RCC 7860 (cell line): Measurements from ENCODE around the gene TBCEL.
A peak's percentile ranks its signal among the peaks of the same experiment; 100 is the strongest.
"Not testable (repeated sequence)": the region's sequence is repeated elsewhere in the genome, so short reads cannot be mapped to it uniquely, and the experiment has no call there.

Experiments
- DNase-seq: peaks from one replicate; pipeline ENCODE4 v3.0.0-alpha.2; 2015; ENCODE audit warnings: low spot score
- FAIRE-seq: peaks from 2 replicates; lab custom pipeline; 2012; peaks lifted over from hg19 to GRCh38; lab: Jason Lieb, UNC

Gene TBCEL

GRCh38 chr11:121023848-121024751 is at the start of gene TBCEL:
TBCEL (plus strand) TSS chr11:121024102; CDS start chr11:121045691, 21,589 bp downstream.
- FAIRE-seq: no peak
- DNase-seq: peak; percentile 59

- DNase-seq (no peak), FAIRE-seq (no peak)
These were observed 49.4 kb upstream of the TBCEL start for GRCh38 chr11:120974466-120974865.

GRCh38 chr11:120974965-120975364 is 48.9 kb upstream of the TBCEL start:
- DNase-seq (no peak), FAIRE-seq (no peak)

- no peak for FAIRE-seq
These were observed 46.4 kb upstream of the TBCEL start for GRCh38 chr11:120977266-120978137.

GRCh38 chr11:120978701-120979100 is 45.2 kb upstream of the TBCEL start:
- FAIRE-seq (no peak), DNase-seq (no peak)

More at GRCh38 chr11:120977266-120978137, 46.4 kb upstream of the TBCEL start:
- DNase-seq: no peak

- FAIRE-seq (no peak), DNase-seq (no peak)
These were observed 38.0 kb upstream of the TBCEL start for GRCh38 chr11:120985718-120986569.

- DNase-seq (no peak), FAIRE-seq (no peak)
These were observed 35.3 kb upstream of the TBCEL start for GRCh38 chr11:120988603-120989002.

- DNase-seq: no peak
- FAIRE-seq: no peak
These were observed 31.8 kb upstream of the TBCEL start for GRCh38 chr11:120991830-120992686.

GRCh38 chr11:120994091-120994859 is 29.6 kb upstream of the TBCEL start:
- no peak for DNase-seq
- FAIRE-seq: no peak

GRCh38 chr11:120995184-120995583 is 28.7 kb upstream of the TBCEL start:
- no peak for DNase-seq
- FAIRE-seq: no peak

GRCh38 chr11:120996973-120997372 is 26.9 kb upstream of the TBCEL start:
- FAIRE-seq: no peak
- DNase-seq: no peak

- no peak for DNase-seq
- no peak for FAIRE-seq
These were observed 25.3 kb upstream of the TBCEL start for GRCh38 chr11:120998581-120998980.

GRCh38 chr11:121004206-121004840 is 19.6 kb upstream of the TBCEL start:
- no peak for DNase-seq
- FAIRE-seq: no peak

- FAIRE-seq (no peak), DNase-seq (no peak)
These were observed 17.0 kb upstream of the TBCEL start for GRCh38 chr11:121006922-121007321.

- no peak for DNase-seq
- FAIRE-seq: no peak
These were observed 15.4 kb upstream of the TBCEL start for GRCh38 chr11:121008551-121008950.

GRCh38 chr11:121012091-121012490 is 11.8 kb upstream of the TBCEL start:
- DNase-seq: no peak
- no peak for FAIRE-seq

- DNase-seq: no peak
- FAIRE-seq: no peak
These were observed 5.2 kb upstream of the TBCEL start for GRCh38 chr11:121018746-121019145.

- not testable (repeated sequence) for DNase-seq, FAIRE-seq
These were observed 2.2 kb upstream of the TBCEL start for GRCh38 chr11:121021718-121022117.
